Measurements from ENCODE around the gene ADGRL2. TPM values are rescaled to one million over a fixed set of nuclear protein-coding genes. Genes with fewer than 3 reads are reported as not detected.

Gene ADGRL2
- 100 to 1,000 TPM; 110 to 180 (median 154) TPM for total RNA-seq

GRCh38 chr1:81800695-81801650 lies at the start of gene ADGRL2:
TSS of gene ADGRL2 (plus strand) at chr1:81800934. CDS start at chr1:81836985, 36,051 bp downstream.
- no peaks in the 10 kb centered on the region for H3K36me3 ChIP-seq
- no peaks in the 10 kb centered on the region for H3K27me3 ChIP-seq
- H3K27ac ChIP-seq = peak within 1 kb of the TSS; percentile 98 to 99 (median 99)
- TF ChIP-seq POLR2A (IDR thresholded peaks at IDR 0.05) = peak in 1 of 2 donors; percentile 78
- TF ChIP-seq CTCF (IDR thresholded peaks at IDR 0.05) = peak in 2 of 6 experiments; percentile 3 to 4
- intact Hi-C loops (cut with DNase I) = no loop called here
- peak; percentile 88 for DNase-seq
- H3K4me3 ChIP-seq (replicated peaks in 1 of 3) = peak within 1 kb of the TSS; percentile 79 to 93 (median 88)
- WGBS, 2 donors = 1% methylated on average over 62 to 66 of the region's 81 CpGs
- peaks cover 0 to 19% of the 10 kb centered on the region in 2 donors for H3K4me1 ChIP-seq
- H3K9me3 ChIP-seq = no peaks in the 10 kb centered on the region

- H3K4me3 ChIP-seq (replicated peaks in 1 of 3) = no peak overlapping the region
- H3K27me3 ChIP-seq = no peaks in the 10 kb centered on the region
- H3K9me3 ChIP-seq = no peaks in the 10 kb centered on the region
- TF ChIP-seq CTCF (IDR thresholded peaks at IDR 0.05) = no peak
- TF ChIP-seq POLR2A (IDR thresholded peaks at IDR 0.05) = no peak
- H3K36me3 ChIP-seq = no peaks in the 10 kb centered on the region
- no peaks in the 10 kb centered on the region for H3K4me1 ChIP-seq
- H3K27ac ChIP-seq = no peak overlapping the region
- WGBS, 2 donors = 82 to 90% methylated on average over 2 of the region's 2 CpGs
- intact Hi-C loops (cut with DNase I) = no loop called here
- DNase-seq = no peak
Measured at GRCh38 chr1:81752840-81753239, 47.9 kb upstream of the ADGRL2 start.

GRCh38 chr1:81754424-81754823 lies 46.3 kb upstream of the ADGRL2 start:
- H3K36me3 ChIP-seq = no peaks in the 10 kb centered on the region
- intact Hi-C loops (cut with DNase I) = no loop called here

GRCh38 chr1:81756872-81757271 lies 43.9 kb upstream of the ADGRL2 start:
- no peak overlapping the region for H3K4me3 ChIP-seq (replicated peaks in 1 of 3)
- TF ChIP-seq POLR2A (IDR thresholded peaks at IDR 0.05) = no peak
- TF ChIP-seq CTCF (IDR thresholded peaks at IDR 0.05) = no peak
- WGBS, 2 donors = 76 to 80% methylated on average over 2 of the region's 2 CpGs
- no peak overlapping the region for H3K27ac ChIP-seq
- H3K9me3 ChIP-seq = no peaks in the 10 kb centered on the region
- H3K27me3 ChIP-seq = no peaks in the 10 kb centered on the region
- H3K4me1 ChIP-seq = peaks cover 0 to 5% of the 10 kb centered on the region in 2 donors
- peak in 1 of 2 donors; percentile 7 for DNase-seq
- intact Hi-C loops (cut with DNase I) = no loop called here
- H3K36me3 ChIP-seq = no peaks in the 10 kb centered on the region

More at GRCh38 chr1:81754424-81754823, 46.3 kb upstream of the ADGRL2 start:
- H3K4me3 ChIP-seq (replicated peaks in 1 of 3) = no peak overlapping the region
- H3K27me3 ChIP-seq = no peaks in the 10 kb centered on the region
- no peaks in the 10 kb centered on the region for H3K9me3 ChIP-seq
- no peak for DNase-seq
- no peak overlapping the region for H3K27ac ChIP-seq
- TF ChIP-seq CTCF (IDR thresholded peaks at IDR 0.05) = no peak
- no peak for TF ChIP-seq POLR2A (IDR thresholded peaks at IDR 0.05)
- no peaks in the 10 kb centered on the region for H3K4me1 ChIP-seq
